ENCODE data around the gene PALS1.

PALS1 gene

GRCh38 chr14:67285876-67286452 is 44.7 kb downstream of the PALS1 start:
- Histone ChIP-seq H3K27ac (replicated peaks) (no peak overlapping the region), H3K4me3 (replicated peaks; ENCODE audit: insufficient read depth, low read length) (no peak overlapping the region), H3K27me3 (ENCODE audit: insufficient read depth, poor library complexity, severe bottlenecking) (no peaks in the 10 kb centered on the region)
- no peak for TF ChIP-seq GABPA (IDR thresholded peaks at IDR 0.05; ENCODE audit: low read depth)
- no peak for TF ChIP-seq POLR2AphosphoS5 (IDR thresholded peaks at IDR 0.05; ENCODE audit: low read depth)
- TF ChIP-seq REST (IDR thresholded peaks at IDR 0.05; ENCODE audit: insufficient replicate concordance, low read depth), result no peak
- no peak for TF ChIP-seq CTCF (IDR thresholded peaks at IDR 0.05; ENCODE audit: insufficient read depth, low read length)
- no peak for TF ChIP-seq SPI1 (IDR thresholded peaks at IDR 0.05; ENCODE audit: borderline replicate concordance, low read depth)
- no peak for DNase-seq (ENCODE audit: low read depth in 1 of 2, low spot score in 1 of 2)
